ENCODE measurements around the gene LST1.

- TF ChIP-seq ZNF565 (CRISPR knock-in tag; conservative IDR thresholded peaks at IDR 0.05; ENCODE audit: low read depth) (no peak), ESRRG (CRISPR knock-in tag; IDR thresholded peaks at IDR 0.05) (no peak), TSHZ2 (CRISPR knock-in tag; IDR thresholded peaks at IDR 0.05) (no peak), PATZ1 (CRISPR knock-in tag; IDR thresholded peaks at IDR 0.05; ENCODE audit: borderline replicate concordance) (no peak), ZC3H10 (CRISPR knock-in tag; IDR thresholded peaks at IDR 0.05) (no peak), CSRNP3 (CRISPR knock-in tag; IDR thresholded peaks at IDR 0.05) (no peak), RARB (CRISPR knock-in tag; IDR thresholded peaks at IDR 0.05) (no peak), ARNTL (CRISPR knock-in tag; IDR thresholded peaks at IDR 0.05; ENCODE audit: borderline replicate concordance, low read depth) (no peak), PPARA (CRISPR knock-in tag; IDR thresholded peaks at IDR 0.05; ENCODE audit: borderline replicate concordance) (no peak), ZFP30 (CRISPR knock-in tag; IDR thresholded peaks at IDR 0.05) (no peak), ISL1 (CRISPR knock-in tag; IDR thresholded peaks at IDR 0.05) (no peak), OSR1 (CRISPR knock-in tag; IDR thresholded peaks at IDR 0.05) (no peak)
Measured at GRCh38 chr6:31556307-31556706, 29.8 kb upstream of the LST1 start.

Data from SK-N-SH treated with all-trans-retinoic acid at 6 μM for 48 hours (cell line).